Hematopoietic multipotent progenitor cell treated with erythropoietin and hydrocortisone succinate and interleukin-3 and kit ligand, for 15 days (in vitro differentiated cells): ENCODE data around the gene SLC50A1.
A peak's percentile ranks its signal among the peaks of the same experiment; 100 is the strongest.

Experiments used
- DNase-seq: peaks from one replicate; pipeline ENCODE4 v3.0.0-alpha.2; 2015; ENCODE audit warnings: low spot score

Gene SLC50A1

DNA sequence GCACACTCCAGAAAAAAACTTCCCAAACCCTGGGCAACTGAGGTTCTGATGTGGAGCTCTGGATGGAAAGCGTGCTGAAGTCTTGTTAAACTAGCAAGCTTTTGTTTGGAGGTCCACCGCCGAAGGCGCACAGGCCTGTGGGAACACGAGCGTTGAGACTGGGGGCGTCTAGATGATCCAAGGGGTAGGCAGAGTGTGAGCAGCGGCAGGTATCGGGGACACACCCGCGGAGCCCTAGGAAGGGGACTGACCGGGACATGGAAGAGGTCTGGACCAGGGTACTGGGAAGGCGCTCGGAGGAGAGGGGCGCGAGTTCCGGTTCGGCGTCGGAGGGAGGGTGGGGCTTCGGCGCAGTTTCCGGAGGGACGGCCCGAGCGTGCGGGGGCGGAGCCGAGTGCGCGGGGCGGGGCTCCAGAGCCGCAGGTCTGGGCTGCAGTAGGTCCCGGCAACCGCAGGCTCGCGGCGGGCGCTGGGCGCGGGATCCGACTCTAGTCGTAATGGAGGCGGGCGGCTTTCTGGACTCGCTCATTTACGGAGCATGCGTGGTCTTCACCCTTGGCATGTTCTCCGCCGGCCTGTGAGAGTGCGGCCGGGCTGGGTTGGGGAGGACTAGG, at the start of gene SLC50A1:
SLC50A1 (plus strand) TSS at position 438 of the 614 bp plus-strand sequence; CDS start at position 498, 60 bp downstream.
- peak; percentile 92 for DNase-seq

DNA sequence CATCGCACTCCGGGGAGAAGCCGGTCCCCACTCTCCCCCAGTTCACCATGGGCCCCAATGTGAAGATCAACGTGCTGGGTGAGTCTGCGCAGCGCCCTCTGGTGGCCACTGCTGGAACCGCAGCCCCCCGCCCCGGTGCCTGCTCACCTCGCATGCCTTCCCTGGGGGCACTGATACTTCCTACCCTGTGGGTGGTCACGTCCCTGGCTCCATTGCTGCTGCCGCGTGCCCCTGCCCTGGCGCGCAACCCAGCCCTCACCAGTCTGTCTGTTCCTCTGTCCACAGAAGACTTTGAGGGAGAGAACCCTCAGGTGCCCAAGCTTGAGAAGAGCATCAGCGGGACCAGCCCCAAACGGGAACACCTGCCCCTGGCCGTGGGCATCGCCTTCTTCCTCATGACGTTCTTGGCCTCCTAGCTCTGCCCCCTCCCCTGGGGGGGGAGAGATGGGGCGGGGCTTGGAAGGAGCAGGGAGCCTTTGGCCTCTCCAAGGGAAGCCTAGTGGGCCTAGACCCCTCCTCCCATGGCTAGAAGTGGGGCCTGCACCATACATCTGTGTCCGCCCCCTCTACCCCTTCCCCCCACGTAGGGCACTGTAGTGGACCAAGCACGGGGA, 49.4 kb upstream of the SLC50A1 start:
- DNase-seq: peak; percentile 72

- no peak for DNase-seq
Observed at GRCh38 chr1:155086856-155087535, 48.7 kb upstream of the SLC50A1 start.

DNA sequence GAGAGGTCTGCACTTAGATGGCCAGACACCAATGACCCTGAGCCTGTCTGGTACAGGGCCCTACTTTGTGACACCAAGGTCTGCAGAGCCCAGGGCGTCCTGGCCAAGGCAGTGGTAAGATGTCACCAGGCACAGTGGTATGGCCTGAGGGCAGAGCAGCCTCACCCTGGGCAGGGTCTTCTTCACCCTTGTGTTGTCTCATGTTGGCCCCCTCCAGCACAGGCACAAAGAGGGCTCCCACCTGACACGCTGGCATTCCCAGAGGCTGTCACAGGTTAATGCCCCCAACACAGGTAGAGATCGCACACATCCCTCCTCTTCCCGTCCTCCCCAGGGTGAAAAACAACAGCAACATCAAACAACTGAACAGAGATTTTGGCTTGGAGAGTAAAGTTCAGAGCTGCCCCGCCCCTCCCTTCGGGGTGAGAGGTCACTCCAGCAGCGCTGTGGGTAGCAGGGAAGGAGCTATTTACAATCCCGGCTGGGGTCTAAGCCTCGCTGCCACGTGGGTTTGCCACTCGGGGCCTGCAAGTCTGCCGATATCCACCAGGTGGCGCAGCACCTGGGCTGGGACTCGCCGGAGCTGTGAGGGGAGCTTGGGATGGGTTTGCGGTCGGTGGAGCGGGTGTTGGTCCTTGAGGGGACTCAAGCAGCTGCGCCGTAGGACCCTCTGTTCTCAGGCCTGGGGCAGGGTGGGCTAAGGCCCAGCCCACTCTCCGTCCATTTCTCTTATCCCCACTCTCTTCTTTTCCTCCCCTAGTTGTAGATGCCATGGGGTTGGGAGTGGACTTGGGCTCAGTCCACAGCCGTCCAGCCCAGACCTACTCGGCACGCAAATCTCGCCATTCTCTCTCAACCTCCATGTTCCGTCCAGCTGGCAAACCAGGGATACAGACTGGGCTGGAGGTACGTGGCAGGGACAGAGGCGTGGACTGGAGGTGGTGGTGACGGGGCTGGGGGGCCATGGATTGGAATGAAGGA, 44.3 kb upstream of the SLC50A1 start:
- DNase-seq: peak; percentile 81

DNA sequence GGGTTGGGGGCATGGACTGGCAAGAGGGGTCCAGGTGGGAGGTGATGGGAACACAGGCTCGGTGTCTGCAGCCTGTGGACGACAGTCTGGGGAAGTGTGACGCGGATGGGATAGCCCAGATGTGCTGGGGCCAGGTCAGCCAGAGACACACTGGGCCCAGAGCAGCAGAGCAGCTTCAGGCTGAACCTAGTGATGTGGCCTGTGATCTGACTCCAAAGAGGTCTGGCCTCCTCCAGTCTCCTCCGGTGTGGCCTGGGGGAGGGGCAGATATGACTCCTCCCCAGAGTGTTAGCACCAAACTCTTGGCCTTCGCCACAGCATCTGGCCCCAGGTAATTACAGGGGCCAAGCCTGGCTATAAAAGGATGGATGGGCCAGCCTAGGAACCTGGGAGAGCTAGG, 43.5 kb upstream of the SLC50A1 start:
- DNase-seq: no peak

- DNase-seq: no peak
Observed at GRCh38 chr1:155092641-155093040, 43.0 kb upstream of the SLC50A1 start.

DNA sequence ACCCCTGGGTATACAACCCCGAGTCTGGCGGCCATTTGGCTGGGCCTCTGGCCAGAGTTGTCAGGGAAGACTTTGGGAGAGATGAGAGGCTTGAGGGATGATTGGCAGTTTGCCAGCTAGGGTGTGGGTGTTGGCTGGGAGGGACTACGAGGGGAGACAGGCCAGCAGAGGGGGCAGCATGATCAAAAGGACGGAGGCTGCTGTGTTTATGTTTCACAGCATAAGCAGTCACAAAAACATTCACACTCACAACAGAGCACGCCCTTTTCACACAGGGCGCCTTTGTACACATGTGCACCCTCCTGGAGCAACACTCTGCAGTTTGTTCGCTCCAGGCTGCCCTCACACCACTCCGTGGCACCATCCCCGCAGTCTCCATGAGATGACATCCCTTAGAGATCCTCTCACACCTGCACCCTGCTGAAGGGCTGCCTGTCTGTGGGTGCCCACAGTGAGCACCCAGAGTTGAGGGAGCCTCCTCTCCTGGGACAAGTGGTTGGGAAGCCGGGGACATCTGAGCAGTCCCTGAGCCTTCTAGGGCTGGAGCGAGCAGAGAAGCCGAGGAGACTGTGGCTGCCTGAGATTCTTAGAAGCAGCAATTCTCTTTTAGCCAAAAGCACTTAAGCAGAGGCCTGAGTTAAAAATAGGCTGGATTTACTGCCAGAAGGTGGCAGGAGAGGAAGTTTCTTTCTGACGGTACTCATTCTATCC, 41.6 kb upstream of the SLC50A1 start:
- peak; percentile 38 for DNase-seq

DNA sequence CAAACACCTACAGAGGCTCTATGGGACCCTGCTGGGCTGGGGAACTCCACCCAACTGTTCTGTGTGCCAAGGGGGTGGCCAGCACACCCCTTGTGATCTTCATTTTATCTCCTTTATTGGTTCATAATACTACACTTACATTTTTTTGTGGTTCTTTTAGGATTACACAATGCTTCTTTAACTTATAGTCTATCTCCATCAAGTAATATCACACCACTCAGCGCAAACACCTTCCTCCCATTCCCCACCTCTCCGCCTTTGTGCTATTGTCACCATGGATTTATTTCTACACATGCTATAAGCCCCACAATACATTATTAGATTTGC, 41.1 kb upstream of the SLC50A1 start:
- DNase-seq: no peak

DNA sequence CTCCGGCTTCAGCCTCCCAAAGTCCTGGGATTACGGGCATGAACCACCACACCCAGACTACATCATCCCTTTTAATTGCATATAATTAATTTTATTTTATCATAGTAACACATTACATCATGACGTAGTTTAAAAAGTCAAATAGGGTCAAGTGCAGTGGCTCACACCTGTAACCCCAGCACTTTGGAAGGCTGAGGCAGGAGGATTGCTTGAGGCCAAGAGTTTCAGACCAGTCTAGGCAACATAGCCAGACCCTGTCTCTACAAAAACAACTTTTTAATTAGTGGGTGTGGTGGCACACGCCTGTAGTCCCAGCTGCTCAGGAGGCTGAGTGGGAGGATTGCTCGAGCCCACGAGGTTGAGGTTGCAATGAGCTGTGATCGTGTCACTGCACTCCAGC, 36.3 kb upstream of the SLC50A1 start:
- DNase-seq: no peak

DNA sequence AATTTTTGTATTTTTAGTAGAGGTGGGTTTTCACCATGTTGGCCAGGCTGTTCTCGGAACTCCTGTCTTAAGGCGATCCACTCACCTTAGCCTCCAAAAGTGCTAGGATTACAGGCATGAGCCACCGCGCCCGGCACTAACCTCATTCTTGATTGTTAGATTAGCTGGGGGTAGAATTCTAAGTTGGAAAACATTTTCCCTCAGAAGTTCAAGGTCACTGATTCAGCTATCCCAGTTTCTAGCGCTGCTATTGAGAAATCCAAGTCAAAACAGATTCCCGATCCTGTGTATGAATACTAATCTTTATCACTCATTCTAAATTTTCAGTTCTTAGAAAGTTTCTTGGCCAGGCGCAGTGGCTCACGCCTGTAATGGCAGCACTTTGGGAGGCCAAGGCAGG, 32.3 kb upstream of the SLC50A1 start:
- no peak for DNase-seq

GRCh38 chr1:155104605-155105534, 30.8 kb upstream of the SLC50A1 start:
- DNase-seq: no peak

DNA sequence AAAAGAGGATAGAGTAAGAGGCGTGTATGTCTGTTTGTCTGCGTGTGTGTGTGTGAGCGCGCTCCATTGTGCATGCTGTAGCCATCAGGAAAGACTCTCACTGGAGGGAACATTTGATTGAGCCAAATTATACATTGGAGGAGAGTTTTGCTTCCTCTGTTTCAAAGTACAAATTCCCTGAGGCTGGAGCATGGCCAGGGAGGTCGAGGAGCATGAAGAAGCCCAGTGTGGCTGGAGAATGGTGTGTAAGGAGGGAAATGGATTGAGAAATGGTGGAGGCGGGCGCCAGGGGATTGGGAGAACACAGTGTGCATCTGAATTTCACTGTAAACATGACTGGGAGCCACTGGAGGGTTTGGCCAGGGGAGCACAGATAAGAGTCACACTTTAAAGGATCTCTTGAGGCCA, 30.0 kb upstream of the SLC50A1 start:
- DNase-seq: no peak

DNA sequence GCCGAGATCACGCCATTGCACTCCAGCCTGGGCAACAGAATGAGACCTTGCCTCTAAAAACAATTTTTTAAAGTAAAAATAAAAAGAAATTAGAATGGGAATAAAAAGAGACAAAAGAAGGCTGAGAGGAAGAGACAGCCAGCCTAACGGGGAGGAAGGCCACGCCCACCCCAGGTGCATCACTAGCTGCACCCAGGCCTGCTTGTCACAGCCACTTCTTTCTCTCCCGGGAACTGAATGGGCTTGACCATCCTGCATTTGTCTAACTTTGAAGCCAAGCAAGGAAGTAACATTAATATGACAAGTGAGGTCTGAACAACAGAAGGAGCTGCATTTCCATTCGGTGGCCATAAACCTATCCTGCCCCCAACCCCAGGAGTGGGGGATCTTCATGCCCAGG, 28.8 kb upstream of the SLC50A1 start:
- DNase-seq: no peak

- DNase-seq: no peak
Observed at GRCh38 chr1:155107309-155108264, 28.1 kb upstream of the SLC50A1 start.

DNA sequence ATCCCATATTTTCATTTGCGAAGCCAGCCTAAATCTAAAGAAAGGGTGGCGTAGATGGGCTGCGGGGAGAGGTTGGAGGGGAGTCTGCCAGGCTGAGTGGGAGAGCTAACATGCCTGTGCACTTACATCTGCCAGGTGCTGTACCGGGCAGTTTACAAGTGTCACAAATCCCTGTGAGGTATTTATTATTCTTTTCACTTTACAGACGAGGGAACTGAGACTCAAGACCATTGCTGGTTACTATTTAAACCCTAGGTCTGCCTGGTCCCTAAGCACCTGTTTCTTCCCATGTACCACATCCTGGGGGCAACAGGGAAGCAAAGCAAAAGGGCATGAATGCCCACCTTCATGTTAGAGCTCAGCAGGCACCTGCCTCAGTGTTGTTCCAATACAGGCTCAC, 27.4 kb upstream of the SLC50A1 start:
- DNase-seq: no peak

- no peak for DNase-seq
Observed at GRCh38 chr1:155110381-155110780, 25.3 kb upstream of the SLC50A1 start.

GRCh38 chr1:155110826-155111225, 24.8 kb upstream of the SLC50A1 start:
- DNase-seq: no peak

DNA sequence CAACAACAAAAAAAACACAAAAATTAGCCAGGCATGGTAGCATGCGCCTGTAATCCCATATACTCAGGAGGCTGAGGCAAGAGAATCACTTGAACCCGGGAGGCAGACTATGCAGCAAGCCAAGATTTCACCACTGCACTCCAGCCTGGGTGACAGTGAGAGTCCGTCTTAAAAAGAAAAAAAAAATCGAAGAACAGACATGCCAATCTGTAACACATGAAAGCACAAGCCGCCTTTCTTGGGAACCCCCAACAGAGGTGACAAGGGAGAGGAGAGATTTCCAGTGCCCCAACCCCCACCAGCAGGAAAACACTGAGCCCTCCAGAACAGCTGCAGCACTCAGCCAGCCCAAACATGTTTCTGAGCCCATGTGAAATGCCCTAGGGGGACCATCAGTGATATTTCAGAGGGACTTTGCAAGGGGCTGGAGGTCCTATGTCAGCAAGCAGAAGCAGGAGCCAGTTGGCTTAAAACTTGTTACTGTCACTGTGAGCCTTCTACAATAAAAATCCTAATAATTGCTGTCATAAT, 22.1 kb upstream of the SLC50A1 start:
- DNase-seq: no peak

DNA sequence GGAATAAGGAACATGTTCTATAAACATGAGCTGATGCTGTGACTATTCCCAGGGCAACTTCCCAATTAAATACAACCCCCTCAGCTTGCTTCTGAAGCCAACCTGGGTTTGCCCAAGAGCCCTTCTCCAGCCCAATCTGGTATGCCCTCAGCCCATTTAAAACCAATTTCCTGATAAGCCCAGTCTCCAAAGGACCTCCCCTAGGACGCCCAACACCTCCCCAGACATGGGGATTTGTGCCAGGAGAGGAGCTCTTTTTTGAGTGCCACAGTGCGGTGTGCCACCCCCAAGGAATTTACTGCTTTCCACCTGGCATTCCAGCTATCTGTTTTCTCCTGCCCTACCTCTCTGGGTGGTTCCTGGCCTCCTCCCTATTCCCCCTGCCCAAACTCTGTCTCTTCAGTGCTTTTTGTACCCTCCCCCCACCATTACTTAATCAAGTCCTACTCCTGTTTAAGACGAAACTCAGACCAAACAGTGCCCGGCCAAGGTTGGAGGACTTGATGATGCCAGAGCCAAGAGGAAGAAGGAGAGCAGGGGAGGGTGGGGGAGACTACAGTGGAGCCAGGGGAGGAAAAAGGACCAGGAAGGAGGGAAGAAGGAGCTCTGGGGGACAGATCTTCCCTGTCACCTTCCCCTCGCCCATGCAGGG, 19.4 kb upstream of the SLC50A1 start:
- DNase-seq: no peak
